Right lobe of liver (tissue), 4 donors: ENCODE data around the gene RSPH6A.

Experiments
- CTCF ChIP-seq, 4 donors: fragments of 200-600 bp in 3 of 4; fragments of 450-650 bp in 1 of 4; IDR thresholded peaks; one replicate each; pipeline versions ENCODE4 v1.5.1 to v1.8.0; 2016 to 2022; ENCODE audit warnings: antibody characterized with exemption in 4 of 4, mild to moderate bottlenecking in 2 of 4
- POLR2A ChIP-seq: fragments of 450-650 bp; IDR thresholded peaks from one replicate; pipeline ENCODE4 v1.6.1; 2017; ENCODE audit warnings: antibody characterized with exemption, mild to moderate bottlenecking
- donor health status: DM: no; HTN: no; CAD: no.
- donor health status: DM: no; HTN: no; CAD: no.
- donor health status: DM: no; HTN: yes; CAD: no.

- TF ChIP-seq CTCF (IDR thresholded peaks at IDR 0.05) = no peak
- no peak for TF ChIP-seq POLR2A
Measured at GRCh38 chr19:45746866-45747265, 68.2 kb downstream of the RSPH6A start.
